Activated T-cell treated with anti-CD3 and anti-CD28 coated beads for 48 hours (primary cell): Measurements from ENCODE around the gene SPG11.
"Not testable (repeated sequence)": the region's sequence is repeated elsewhere in the genome, so short reads cannot be mapped to it uniquely, and the experiment has no call there.

Source experiments
- DNase-seq: peaks from one replicate; pipeline ENCODE4 v3.0.0-alpha.2; 2020; ENCODE audit warnings: low read depth

The SPG11 gene

GRCh38 chr15:44682211-44682610, 18.7 kb upstream of the SPG11 start:
- no peak for DNase-seq

- DNase-seq, result peak; percentile 36
Observed at GRCh38 chr15:44676676-44677075, 13.2 kb upstream of the SPG11 start.

GRCh38 chr15:44675911-44676310, 12.4 kb upstream of the SPG11 start:
- no peak for DNase-seq

- no peak for DNase-seq
Observed at GRCh38 chr15:44673639-44674038, 10.2 kb upstream of the SPG11 start.

GRCh38 chr15:44670087-44670950, 6.9 kb upstream of the SPG11 start:
- no peak for DNase-seq

- DNase-seq, result no peak
Observed at GRCh38 chr15:44668921-44669320, 5.5 kb upstream of the SPG11 start.

- no peak for DNase-seq
Observed at GRCh38 chr15:44667039-44667360, 3.5 kb upstream of the SPG11 start.

- DNase-seq, result no peak
Observed at GRCh38 chr15:44666210-44667038, 3.0 kb upstream of the SPG11 start.

GRCh38 chr15:44662478-44663409, 718 bp downstream of the SPG11 start:
- peak; percentile 78 for DNase-seq

- no peak for DNase-seq
Observed at GRCh38 chr15:44661576-44661975, 1.9 kb downstream of the SPG11 start.

GRCh38 chr15:44659056-44659455, 4.4 kb downstream of the SPG11 start:
- DNase-seq, result no peak

GRCh38 chr15:44657378-44657777, 6.1 kb downstream of the SPG11 start:
- no peak for DNase-seq

- no peak for DNase-seq
Observed at GRCh38 chr15:44656913-44657312, 6.5 kb downstream of the SPG11 start.

- no peak for DNase-seq
Observed at GRCh38 chr15:44656298-44656697, 7.2 kb downstream of the SPG11 start.

GRCh38 chr15:44654858-44655257, 8.6 kb downstream of the SPG11 start:
- no peak for DNase-seq

GRCh38 chr15:44647637-44648036, 15.8 kb downstream of the SPG11 start:
- no peak for DNase-seq

GRCh38 chr15:44647036-44647435, 16.4 kb downstream of the SPG11 start:
- DNase-seq, result no peak

- no peak for DNase-seq
Observed at GRCh38 chr15:44646460-44646859, 17.0 kb downstream of the SPG11 start.

GRCh38 chr15:44641651-44642050, 21.8 kb downstream of the SPG11 start:
- DNase-seq, result no peak

GRCh38 chr15:44636976-44637375, 26.5 kb downstream of the SPG11 start:
- DNase-seq, result no peak

- no peak for DNase-seq
Observed at GRCh38 chr15:44633603-44634002, 29.9 kb downstream of the SPG11 start.

GRCh38 chr15:44625286-44625685, 38.2 kb downstream of the SPG11 start:
- not testable (repeated sequence) for DNase-seq
